ENCODE measurements around the gene PROC. TPM values are rescaled to one million over a fixed set of nuclear protein-coding genes. Genes with fewer than 3 reads are reported as not detected.

The PROC gene
- total RNA-seq, 1 donor from 2014 or later = 8.9 TPM

GRCh38 chr2:127429291-127429690 lies 11.1 kb downstream of the PROC start:
- H3K4me3 Mint-ChIP-seq = no peak overlapping the region

DNA sequence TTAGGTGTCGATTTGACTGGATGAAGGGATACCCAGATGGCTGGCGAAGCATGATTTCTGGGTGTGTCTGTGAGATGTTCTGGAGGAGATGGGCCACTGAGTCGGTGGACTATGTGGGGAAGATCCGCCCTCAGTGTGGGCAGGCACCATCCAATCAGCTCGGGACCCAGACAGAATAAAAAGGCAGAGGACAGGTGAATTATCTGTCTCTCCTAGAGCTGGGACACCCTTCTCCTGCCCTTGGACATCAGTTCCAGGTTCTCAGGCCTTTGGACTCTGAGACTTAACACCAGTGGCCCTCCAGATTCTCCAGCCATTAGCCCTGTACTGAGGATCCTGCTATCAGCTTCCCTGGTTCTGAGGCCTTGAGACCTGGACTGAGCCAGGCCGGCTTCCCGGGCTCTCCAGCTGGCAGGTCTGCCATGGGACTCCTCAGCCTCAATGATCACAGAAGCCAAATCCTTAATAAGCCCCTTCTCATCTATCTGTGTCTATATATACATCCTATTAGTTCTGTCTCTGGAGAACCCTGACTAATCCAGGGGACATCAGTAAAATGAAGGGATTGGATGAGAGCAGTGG lies 11.7 kb downstream of the PROC start:
- DNase-seq (ENCODE audit: extremely low spot score, unreplicated experiment) = no peak
- no peaks in the 10 kb centered on the region for H3K36me3 Mint-ChIP-seq
- peaks cover 13% of the 10 kb centered on the region for H3K4me1 Mint-ChIP-seq (ENCODE audit: unreplicated experiment)
- H3K4me3 Mint-ChIP-seq = no peak overlapping the region
- no peak for TF ChIP-seq CTCF (conservative IDR thresholded peaks at IDR 0.05)
- H3K9me3 Mint-ChIP-seq = no peaks in the 10 kb centered on the region
- H3K27me3 Mint-ChIP-seq = peaks cover 12% of the 10 kb centered on the region
- H3K27ac Mint-ChIP-seq = no peak overlapping the region

More at GRCh38 chr2:127429291-127429690, 11.1 kb downstream of the PROC start:
- Mint-ChIP-seq H3K36me3 (no peaks in the 10 kb centered on the region), H3K4me1 (ENCODE audit: unreplicated experiment) (peaks cover 13% of the 10 kb centered on the region), H3K9me3 (no peaks in the 10 kb centered on the region), H3K27me3 (peaks cover 15% of the 10 kb centered on the region), H3K27ac (no peak overlapping the region)
- DNase-seq (ENCODE audit: extremely low spot score, unreplicated experiment) = no peak
- no peak for TF ChIP-seq CTCF (conservative IDR thresholded peaks at IDR 0.05)

GRCh38 chr2:127431408-127432023 lies 13.3 kb downstream of the PROC start:
- TF ChIP-seq CTCF (conservative IDR thresholded peaks at IDR 0.05) = no peak
- DNase-seq (ENCODE audit: extremely low spot score, unreplicated experiment) = peak; percentile 55
- H3K27me3 Mint-ChIP-seq = no peaks in the 10 kb centered on the region
- no peak overlapping the region for H3K27ac Mint-ChIP-seq
- no peak overlapping the region for H3K4me3 Mint-ChIP-seq
- H3K4me1 Mint-ChIP-seq (ENCODE audit: unreplicated experiment) = peaks cover 10% of the 10 kb centered on the region
- no peaks in the 10 kb centered on the region for H3K36me3 Mint-ChIP-seq
- no peaks in the 10 kb centered on the region for H3K9me3 Mint-ChIP-seq

GRCh38 chr2:127434515-127434914 lies 16.3 kb downstream of the PROC start:
- no peak for TF ChIP-seq CTCF (conservative IDR thresholded peaks at IDR 0.05)
- H3K4me1 Mint-ChIP-seq (ENCODE audit: unreplicated experiment) = peaks cover 10% of the 10 kb centered on the region
- no peaks in the 10 kb centered on the region for H3K9me3 Mint-ChIP-seq
- H3K36me3 Mint-ChIP-seq = no peaks in the 10 kb centered on the region
- H3K27ac Mint-ChIP-seq = no peak overlapping the region
- H3K4me3 Mint-ChIP-seq = no peak overlapping the region
- no peaks in the 10 kb centered on the region for H3K27me3 Mint-ChIP-seq
- DNase-seq (ENCODE audit: extremely low spot score, unreplicated experiment) = no peak

GRCh38 chr2:127437056-127437455 lies 18.8 kb downstream of the PROC start:
- Mint-ChIP-seq H3K4me3 (no peak overlapping the region), H3K27me3 (no peaks in the 10 kb centered on the region), H3K27ac (no peak overlapping the region), H3K36me3 (no peaks in the 10 kb centered on the region), H3K4me1 (ENCODE audit: unreplicated experiment) (peaks cover 4% of the 10 kb centered on the region), H3K9me3 (peaks cover 6% of the 10 kb centered on the region)
- no peak for TF ChIP-seq CTCF (conservative IDR thresholded peaks at IDR 0.05)
- DNase-seq (ENCODE audit: extremely low spot score, unreplicated experiment) = no peak

Measured in type B pancreatic cell (in vitro differentiated cells).